Right ventricle myocardium superior (tissue), 1 donor: ENCODE results near the gene KCTD6. TPM values are rescaled to one million over a fixed set of nuclear protein-coding genes. Genes with fewer than 3 reads are reported as not detected.
A peak's percentile ranks its signal among the peaks of the same experiment; 100 is the strongest.

Experiments
- ATAC-seq: fragments of 200-7000 bp; cut with Tn5 transposase; one replicate; pipeline ENCODE4 v1.9.1; 2020; ENCODE audit warnings: mild to moderate bottlenecking; ENCODE audit not compliant: poor library complexity
- DNase-seq: peaks from one replicate; pipeline ENCODE4 v3.0.0-alpha.2; 2020
- intact Hi-C: fragments of 100-400 bp; cut with DNase I; formaldehyde crosslinking; loops from one replicate; pipeline ENCODE4 v1.11.2; 2022
- total RNA-seq: library from RNA; stranded (reverse); fragmentation: NEBNext Ultra II Directional; extraction: Animal tissue kit (Norgen Biotek cat#: 25700); gene quantifications from one replicate; pipeline ENCODE4 v1.2.1, GENCODE V29; 2021
- donor health status: DM: no; HTN: yes; CAD: no; lungs with severe emphysema.

Gene KCTD6
- total RNA-seq, 1 donor from 2014 or later: 6.9 TPM

GRCh38 chr3:58535531-58536500 lies 43.9 kb downstream of the KCTD6 start:
- intact Hi-C loops: no loop called here
- ATAC-seq: peak; percentile 1

GRCh38 chr3:58536501-58537411 lies 44.9 kb downstream of the KCTD6 start, which contains the start of gene ACOX2:
Gene ACOX2, minus strand, starts transcription at chr3:58537190. Its CDS starts 2,084 bp downstream, at chr3:58535106.
- ATAC-seq (peak; percentile 95), DNase-seq (peak; percentile 83)
- intact Hi-C loops: no loop called here

More at GRCh38 chr3:58535531-58536500, 43.9 kb downstream of the KCTD6 start:
- no peak for DNase-seq

- no peak for DNase-seq
- no peak for ATAC-seq
- intact Hi-C loops: no loop called here
Observed at GRCh38 chr3:58537412-58538301, 45.8 kb downstream of the KCTD6 start.

GRCh38 chr3:58539626-58540025 lies 47.7 kb downstream of the KCTD6 start:
- no peak for ATAC-seq
- no peak for DNase-seq
- intact Hi-C loops: no loop called here

- no peak for ATAC-seq
- no peak for DNase-seq
- intact Hi-C loops: no loop called here
Observed at GRCh38 chr3:58540176-58540858, 48.4 kb downstream of the KCTD6 start.

GRCh38 chr3:58544541-58544940 lies 52.6 kb downstream of the KCTD6 start:
- DNase-seq (no peak), ATAC-seq (no peak)
- intact Hi-C loops: no loop called here

- ATAC-seq: no peak
- no peak for DNase-seq
- intact Hi-C loops: no loop called here
Observed at GRCh38 chr3:58551636-58552180, 59.8 kb downstream of the KCTD6 start.

Other genes with a start within 250 kb of the KCTD6 start
- gene RPP14, start 185.9 kb upstream of the KCTD6 start, total RNA-seq: 22.5 TPM
- gene HTD2, start 185.6 kb upstream of the KCTD6 start, total RNA-seq: 12.0 TPM
- gene PXK, start 159.2 kb upstream of the KCTD6 start, total RNA-seq: 12.0 TPM
- 209 TPM for gene PDHB, start 58.3 kb upstream of the KCTD6 start, total RNA-seq
- gene ACOX2, start 45.1 kb downstream of the KCTD6 start, total RNA-seq: 33.3 TPM
- 95.2 TPM for gene FAM107A, start 85.3 kb downstream of the KCTD6 start, total RNA-seq
- not detected for gene FAM3D, start 174.7 kb downstream of the KCTD6 start, total RNA-seq